ENCODE data around the gene APIP.

Gene APIP, protein sequence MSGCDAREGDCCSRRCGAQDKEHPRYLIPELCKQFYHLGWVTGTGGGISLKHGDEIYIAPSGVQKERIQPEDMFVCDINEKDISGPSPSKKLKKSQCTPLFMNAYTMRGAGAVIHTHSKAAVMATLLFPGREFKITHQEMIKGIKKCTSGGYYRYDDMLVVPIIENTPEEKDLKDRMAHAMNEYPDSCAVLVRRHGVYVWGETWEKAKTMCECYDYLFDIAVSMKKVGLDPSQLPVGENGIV

DNA sequence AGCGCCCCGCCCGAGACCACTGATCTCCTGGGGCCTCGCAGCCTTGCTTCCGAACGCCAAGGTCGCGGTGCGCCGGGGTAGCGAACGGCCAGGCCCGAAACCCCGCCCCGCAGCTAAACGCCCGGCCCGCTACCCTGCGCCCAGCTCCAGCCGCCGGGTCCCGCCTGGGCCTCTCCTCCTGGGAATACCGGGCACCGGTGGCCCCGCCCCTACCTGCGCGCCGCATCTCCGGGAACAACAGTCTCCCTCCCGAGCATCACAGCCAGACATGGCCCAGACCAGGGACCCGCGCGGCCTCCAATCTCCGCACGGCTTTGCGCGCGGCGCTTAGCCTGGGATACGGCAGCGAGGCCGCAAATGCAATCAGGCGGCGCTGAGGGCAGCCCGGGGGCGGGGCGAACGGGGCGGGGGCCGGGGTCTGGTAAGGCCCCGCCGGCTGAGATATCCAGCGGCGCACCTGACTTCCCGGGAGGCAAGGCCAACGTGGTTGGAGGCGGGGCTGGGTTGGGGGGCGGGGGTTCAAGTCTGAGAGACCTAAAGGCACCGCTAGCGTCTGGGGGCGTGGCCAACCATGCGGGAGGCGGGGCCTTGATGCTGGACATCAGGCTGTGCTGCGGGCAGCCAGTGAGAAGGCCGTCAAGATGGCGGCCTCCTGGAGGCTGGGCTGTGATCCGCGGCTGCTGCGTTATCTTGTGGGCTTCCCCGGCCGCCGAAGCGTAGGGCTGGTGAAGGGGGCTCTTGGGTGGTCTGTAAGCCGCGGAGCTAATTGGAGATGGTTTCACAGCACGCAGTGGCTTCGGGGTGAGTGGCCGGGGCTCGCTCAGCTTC, at the start of gene APIP, which contains the start of gene PDHX:
TSS of gene APIP (minus strand) at position 365 of the 828 bp plus-strand sequence. CDS start at position 270, 95 bp downstream.
TSS of gene PDHX (plus strand) at position 604 of the 828 bp plus-strand sequence. CDS start at position 642, 38 bp downstream.
- DNase-seq (ENCODE audit: low read depth in 3 of 3, low spot score in 1 of 3), result peak; percentile 86 to 95 (median 91)

DNA sequence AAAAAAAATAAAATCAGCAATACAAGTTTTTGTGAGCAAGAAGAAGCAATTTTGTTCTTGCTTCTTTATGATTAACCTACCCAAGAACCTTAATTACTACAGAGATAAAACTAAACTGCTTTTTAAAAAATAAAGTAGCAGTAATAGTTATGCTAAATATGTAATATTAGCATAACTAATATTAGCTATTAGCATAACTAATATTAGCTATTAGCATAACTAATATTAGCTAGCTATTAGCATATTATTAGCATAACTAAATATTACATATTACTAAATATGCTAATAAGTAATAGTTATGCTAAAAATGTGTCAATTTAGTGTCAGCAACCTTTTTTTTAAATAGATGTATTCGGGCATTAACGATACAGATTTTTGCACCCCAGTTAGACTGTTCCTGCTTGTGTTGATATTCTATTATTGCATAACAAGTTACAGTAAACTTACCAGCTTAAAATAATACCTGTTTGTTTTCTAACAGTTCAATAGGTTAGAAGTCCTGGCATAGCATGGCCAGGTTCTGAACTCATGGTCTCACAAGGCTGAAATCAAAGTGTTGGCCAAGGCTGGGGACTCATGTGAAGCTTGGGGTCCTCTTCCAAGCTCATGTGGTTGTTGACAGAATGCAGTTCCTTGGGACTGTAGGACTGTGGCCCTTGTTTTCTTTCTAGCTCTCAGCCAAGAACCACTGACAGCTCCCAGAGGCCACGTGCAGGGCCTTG, 48.6 kb upstream of the APIP start:
- no peak for DNase-seq (ENCODE audit: low read depth in 3 of 3, low spot score in 1 of 3)

DNA sequence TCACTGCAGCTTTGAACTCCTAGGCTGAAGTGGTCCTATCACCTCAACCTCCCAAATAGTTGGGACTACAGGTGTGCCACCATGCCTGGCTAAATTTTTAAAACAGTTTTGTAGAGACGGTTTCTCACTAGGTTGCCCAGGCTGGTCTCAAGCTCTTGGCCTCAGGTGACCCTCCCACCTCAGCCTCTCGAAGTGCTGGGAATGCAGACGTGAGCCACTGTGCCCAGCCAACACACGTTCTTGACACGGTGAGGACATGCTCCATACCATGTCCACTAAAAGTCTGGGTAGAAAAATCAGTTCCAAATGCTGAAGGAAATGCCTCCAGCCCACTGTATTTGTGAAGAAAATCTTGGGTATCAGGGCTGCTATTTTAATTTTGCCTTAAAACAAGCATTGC, 47.2 kb upstream of the APIP start:
- no peak for DNase-seq (ENCODE audit: low read depth in 3 of 3, low spot score in 1 of 3)

DNA sequence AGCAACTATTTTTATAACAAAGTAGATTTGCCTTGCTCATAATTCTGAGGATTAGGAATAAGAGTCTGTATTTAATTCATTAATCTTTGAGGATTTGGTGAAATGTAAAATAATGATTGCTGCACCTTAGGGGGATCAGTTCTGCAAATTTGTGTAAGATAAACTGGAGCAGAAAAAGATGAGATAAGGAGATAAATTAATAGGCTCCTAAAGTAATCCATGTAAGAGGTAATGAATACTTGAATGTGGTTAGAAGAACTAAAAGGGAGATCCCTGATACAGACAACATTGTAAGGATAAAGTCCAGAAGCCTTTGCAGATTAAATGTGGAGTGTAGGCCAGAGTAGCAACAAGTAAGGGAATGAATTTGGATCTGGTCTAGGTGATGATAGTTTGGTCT, 45.9 kb upstream of the APIP start:
- DNase-seq (ENCODE audit: low read depth in 3 of 3, low spot score in 1 of 3), result no peak

DNA sequence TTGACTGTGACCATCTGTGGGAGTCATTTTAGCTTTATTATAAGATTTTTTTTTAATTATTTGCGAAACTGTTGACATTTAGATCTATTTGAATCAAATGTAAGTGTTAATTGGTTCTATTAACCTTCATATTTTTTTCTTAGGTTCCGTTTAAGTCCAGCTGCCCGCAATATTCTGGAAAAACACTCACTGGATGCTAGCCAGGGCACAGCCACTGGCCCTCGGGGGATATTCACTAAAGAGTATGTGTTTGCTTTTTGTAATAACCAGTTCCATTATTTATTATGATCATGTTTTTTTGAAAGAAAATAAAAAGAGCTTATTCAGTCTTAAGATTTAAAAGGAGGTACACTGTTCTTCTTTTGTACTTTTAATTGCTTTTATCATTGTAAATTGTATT, 44.1 kb upstream of the APIP start:
- no peak for DNase-seq (ENCODE audit: low read depth in 3 of 3, low spot score in 1 of 3)

DNA sequence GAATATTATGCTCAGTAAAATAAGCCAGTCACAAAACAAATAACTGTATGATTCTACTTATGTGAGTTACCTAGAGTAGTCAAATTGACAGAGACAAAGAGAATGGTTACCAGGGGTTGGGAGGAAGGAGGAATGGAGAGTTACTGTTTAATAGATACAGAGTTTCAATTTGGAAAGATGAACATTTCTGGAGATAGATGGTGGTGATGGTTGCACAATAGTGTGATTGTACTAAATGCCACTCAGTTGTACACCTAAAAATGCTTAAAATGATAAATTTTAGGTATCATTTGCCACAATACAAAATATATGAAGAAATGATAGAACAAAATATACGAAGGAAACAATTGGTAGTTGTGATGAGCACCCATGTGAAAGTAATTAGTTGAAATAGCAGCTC, 43.6 kb upstream of the APIP start:
- no peak for DNase-seq (ENCODE audit: low read depth in 3 of 3, low spot score in 1 of 3)

DNA sequence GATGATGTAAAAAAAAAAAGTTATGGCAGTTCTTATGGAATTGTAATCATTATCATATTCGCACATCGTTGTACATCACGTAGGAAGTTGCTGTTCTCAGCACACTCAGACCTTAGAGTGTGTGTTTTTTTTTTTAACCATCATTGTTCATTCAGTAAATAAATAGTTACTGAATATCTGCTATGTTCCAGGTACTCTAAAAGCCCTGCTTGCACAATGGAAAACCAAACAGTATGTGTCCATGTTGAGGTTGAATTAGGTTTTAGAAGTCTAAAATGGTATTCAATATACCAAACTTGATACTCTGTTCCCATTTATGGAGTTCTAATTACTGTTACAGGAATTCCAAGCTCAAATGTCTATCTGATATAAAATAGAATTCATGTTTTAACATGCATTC, 41.4 kb upstream of the APIP start:
- no peak for DNase-seq (ENCODE audit: low read depth in 3 of 3, low spot score in 1 of 3)

DNA sequence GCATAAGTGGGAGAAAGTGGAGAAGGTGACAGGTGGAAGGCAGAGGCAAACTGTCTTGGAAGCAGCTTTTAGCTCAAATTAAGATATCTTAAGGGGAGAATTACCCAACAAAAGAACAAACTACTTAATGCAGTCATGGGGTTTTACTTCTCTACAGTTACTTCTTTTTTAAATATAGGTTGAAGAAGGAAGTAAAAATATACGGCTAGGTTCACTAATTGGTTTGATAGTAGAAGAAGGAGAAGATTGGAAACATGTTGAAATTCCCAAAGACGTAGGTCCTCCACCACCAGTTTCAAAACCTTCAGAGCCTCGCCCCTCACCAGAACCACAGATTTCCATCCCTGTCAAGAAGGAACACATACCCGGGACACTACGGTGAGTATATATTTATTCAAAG, 41.0 kb upstream of the APIP start:
- no peak for DNase-seq (ENCODE audit: low read depth in 3 of 3, low spot score in 1 of 3)

DNA sequence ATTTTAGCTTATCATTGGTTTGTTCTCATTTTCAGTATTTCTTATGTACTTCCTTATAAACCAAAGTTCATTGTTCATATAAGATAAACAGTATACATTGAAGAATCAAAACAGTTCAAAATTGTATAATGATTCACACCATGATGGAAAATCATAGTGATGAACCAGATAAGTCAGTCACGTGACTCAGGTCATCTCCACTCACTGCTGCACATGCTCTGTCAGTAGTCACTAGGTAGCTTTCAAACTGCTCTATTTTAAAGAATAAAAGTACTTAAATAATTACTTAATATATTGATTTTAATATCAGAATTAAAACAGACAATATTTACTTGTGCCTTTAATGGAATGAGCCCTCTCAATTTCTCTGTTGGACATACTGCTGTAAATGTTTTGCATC, 37.8 kb upstream of the APIP start:
- no peak for DNase-seq (ENCODE audit: low read depth in 3 of 3, low spot score in 1 of 3)

DNA sequence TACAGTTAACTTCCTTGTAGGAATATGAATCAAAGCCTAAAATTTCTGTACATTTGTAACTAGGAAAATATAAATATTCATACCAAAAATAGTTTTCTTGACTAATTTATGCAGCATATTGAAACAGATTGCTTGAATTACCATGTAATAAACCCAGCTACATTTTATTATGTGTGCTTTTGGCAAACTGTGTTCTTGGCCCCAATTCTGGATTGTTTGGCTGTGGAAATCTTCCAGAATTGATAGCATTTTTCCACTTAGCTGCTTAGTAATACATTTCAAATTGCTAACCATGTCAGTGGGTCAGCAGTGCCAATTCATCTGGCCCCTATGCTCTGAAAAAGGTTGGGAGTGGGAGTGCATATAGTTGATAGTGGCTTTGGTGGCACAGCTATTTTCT, 32.5 kb upstream of the APIP start:
- no peak for DNase-seq (ENCODE audit: low read depth in 3 of 3, low spot score in 1 of 3)

DNA sequence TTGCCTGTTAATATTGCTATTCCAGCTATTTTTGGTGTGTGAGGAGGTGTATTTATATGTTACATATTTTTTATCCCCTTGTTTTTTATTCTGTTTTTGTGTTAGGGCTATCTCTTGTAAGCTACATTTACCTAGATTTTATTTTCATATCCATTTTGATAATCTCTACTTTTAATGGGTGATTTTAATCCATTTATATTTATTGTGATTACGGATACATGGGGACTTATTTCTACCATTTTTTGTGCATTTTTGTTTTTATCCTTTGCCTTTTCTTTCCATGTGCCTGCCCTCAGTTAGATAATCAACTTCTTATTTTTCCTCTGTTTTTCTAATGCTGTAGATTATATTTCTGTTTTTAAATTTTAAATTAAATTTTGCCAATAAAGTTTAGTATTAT, 28.5 kb upstream of the APIP start:
- no peak for DNase-seq (ENCODE audit: low read depth in 3 of 3, low spot score in 1 of 3)

DNA sequence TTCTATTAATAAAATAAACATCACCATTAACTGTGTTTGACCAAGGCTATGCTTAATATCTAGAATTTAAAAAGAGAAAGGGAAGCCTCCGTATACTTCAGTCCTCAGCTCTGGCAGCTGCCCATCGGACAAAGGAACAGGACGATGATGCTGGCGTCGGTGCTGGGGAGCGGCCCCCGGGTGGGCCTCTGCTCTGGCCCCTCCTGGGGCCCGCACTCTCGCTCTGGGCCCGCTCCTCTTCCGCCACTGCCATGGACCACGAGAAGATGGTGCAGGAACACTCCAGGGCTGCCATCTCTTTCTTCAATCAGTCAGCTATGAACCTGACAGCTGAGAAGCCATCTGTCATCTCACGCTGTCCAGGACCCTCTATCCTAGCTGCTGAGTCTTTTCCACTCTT, 25.5 kb upstream of the APIP start:
- no peak for DNase-seq (ENCODE audit: low read depth in 3 of 3, low spot score in 1 of 3)

DNA sequence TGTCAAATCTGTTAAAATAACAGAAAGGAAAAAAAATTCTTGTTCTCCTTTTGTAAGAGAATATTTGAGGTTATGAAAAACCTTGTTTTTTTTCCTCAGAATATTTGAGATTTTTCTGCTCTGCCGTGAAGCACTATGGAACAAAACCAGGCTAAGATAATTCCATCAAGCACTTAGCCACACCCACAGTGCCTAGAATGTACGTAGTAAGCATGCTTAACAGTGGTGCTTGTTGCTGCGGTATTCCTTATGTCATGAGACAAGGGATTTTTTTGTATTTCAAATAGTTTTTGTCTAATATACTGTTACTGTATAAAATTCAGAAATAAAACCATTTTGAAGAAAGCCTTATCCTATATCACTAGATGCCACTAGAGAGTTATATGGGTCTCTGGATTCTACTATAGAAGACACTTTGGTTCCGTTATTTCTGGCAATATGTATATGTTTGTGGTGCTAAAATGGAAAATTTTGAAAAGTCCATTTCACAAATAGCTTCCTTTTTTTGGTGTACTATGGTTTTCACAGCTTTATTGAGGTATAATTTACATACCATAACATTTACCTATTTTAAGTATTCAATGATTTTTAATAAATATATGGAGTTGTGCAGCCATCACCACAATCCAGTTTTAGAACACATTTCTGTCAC, 24.0 kb upstream of the APIP start:
- no peak for DNase-seq (ENCODE audit: low read depth in 3 of 3, low spot score in 1 of 3)

DNA sequence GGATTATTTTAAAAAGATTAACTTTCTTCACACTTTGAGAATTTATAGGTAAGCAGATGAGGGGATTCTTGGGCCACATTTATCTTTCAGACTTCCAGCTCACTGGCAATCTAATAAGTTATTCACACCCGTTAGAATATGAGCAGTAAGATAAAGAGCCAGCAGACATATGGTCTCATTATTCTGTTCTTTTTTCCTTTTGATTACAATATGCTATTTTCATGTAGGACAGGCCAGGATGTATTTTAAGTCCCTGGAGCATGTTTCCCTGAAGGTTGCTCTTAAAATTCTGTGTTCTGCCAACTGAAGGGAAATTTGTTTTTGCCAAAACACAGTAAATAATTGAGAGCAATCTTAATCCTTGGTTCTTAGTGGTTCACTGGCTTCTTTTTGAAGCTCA, 22.4 kb upstream of the APIP start:
- DNase-seq (ENCODE audit: low read depth in 3 of 3, low spot score in 1 of 3), result no peak

DNA sequence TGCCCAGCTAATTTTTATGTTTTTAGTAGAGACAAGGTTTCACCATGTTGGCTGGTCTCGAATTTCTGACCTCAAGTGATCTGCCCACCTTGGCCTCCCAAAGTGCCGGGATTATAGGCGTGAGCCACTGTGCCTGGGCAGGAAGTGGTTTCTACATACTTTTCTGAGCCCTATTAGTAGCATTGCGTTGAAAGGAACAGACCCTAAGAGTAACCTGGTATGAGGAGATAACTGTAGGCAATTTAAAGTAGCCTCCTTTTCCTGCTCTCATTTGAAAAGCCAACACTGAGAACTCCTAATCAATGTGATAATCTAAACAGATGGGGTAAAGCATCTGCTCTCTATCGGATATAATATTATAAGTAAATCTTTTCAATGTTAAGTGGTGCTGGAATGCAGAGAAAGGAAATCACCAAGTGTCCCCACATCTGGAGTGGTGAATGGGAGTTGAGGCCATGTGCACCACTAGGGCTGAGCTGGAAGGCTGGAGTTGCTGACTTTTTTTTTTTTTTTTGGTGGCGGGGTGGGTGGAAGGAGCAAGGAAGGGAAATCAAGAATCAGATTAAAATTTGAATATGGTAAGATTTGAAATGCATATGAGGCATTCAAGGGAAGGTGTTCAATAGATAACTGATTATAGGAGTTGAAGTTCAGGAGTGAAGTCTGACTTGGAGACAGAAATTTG, 20.9 kb upstream of the APIP start:
- no peak for DNase-seq (ENCODE audit: low read depth in 3 of 3, low spot score in 1 of 3)

DNA sequence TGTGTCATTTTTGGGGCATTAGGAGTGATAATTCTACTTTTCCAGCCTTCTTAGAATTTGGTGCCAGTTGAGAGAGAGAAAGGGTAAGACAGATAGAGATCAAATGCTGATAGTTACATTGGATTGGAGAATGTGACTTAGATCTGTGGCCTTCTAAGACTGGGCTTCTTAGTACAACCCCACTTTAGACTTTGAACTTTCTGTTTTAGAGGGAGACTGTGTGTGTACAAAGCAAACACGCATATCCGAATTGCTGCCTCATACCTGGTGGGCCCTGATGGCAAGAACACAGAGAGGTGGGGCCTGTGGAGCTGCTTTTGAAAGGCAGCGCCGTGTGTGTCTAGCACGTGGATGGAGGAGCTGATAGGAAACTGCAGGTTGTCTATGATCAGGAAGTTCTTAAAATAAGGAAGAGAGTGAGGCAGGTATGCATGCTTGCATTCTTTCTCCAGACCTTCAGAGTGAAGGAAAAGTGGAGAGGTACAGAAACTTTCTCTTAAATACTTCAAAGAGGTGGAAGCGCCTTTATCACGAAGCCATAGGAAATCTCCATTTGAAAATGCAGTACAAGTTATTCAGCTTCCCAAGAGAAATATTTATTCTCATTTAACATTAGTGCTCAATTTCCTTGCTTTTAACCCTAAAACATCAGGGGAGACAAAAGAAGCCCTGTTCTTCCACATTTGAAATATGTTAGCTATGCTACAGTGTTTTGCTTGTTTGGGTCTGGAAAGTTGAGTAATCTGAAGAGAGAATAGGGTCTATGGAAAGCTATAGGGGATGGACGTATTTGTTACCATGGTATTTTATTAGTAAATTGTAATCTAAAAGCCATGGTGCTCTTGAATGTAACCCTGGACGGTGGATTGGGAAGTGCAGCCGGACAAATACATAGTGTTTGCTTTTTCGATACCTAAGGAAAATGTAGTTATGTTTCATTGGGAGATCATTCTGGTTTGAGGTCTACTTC, 13.9 kb upstream of the APIP start:
- DNase-seq (ENCODE audit: low read depth in 3 of 3, low spot score in 1 of 3), result no peak

DNA sequence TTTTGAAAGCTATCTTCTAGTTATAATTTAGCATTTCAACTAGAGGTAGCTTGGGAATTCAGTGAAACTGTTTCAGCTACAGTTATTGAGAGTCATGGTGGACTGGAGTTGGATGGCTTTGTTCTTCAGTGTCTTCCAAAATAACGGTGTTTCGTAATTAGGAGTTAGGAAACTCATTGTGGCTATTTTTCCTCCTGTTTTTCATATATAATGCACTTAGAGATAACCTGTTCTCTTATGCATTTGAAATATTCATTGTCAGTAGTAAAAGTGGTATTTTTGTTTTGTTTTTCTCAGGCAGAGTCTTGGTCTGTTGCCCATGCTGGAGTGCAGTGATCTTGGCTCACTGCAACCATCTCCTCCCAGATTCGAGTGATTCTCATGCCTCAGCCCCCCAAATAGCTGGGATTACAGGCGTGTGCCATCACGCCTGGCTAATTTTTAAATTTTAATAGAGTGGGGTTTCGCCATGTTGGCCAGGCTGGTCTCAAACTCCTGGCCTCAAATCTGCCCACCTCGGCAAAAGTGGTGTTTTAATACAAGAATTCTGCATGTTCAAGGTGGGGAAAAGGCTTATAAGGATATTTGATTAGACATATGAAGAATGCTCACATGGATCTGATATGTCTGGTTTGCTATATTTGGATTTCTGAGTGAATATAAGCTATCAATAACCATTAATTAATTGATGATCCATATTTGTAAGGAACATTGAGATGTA, 12.9 kb upstream of the APIP start:
- no peak for DNase-seq (ENCODE audit: low read depth in 3 of 3, low spot score in 1 of 3)

DNA sequence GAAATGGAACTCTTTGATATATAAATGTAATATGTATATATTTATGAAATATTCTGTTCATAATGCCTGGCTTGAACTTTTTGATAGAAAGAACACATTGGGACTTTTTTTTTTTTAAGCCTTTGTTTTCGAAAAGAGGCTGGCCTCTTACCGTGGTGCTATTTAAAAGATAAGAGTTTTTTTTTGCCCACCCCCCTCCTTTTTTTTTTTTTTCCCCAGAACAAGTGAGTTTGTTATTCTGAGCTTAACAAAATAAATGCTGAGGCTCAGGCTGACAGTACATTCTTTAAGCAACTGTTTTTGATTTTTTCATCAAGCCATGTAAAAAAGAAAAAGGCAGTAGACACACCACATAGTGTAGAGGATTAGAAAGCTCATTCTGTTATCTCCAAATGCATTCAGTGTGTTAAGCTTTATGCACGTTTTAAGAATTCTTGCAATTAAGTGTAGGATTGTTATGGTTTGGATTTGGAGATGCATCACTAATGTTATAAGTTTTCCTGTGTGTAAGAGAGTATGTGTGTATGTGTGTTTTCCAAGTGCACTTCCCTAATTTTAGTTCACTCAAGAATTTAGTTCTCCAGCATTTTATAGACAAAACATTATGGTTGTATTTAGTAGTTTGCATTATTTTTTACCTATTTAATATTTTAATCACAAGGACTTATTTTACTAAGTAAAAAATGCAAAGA, 12.2 kb upstream of the APIP start:
- DNase-seq (ENCODE audit: low read depth in 3 of 3, low spot score in 1 of 3), result no peak

DNA sequence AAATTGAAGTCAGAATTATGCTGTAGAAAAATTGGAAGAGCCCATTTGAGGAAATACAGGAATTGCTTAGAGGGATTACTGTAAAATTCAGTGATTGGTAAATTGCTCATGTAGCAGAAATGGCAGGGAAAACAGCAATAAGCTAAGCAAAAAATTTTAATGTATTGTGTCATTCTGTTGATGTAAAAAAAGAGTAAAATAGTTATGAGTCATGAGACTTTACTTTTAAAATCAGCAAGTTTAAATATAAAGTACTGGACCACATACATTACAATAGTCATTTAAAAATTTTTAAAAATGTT, 10.6 kb upstream of the APIP start:
- no peak for DNase-seq (ENCODE audit: low read depth in 3 of 3, low spot score in 1 of 3)

All from stimulated activated CD4-positive, alpha-beta T cell treated with anti-CD3 and anti-CD28 coated beads, TNF-alpha, amount 100 ng/mL, for 1 hour (primary cell).